ENCODE results near the gene RAP1GAP. TPM values are rescaled to one million over a fixed set of nuclear protein-coding genes. Genes with fewer than 3 reads are reported as not detected.

RAP1GAP gene
- polyA plus RNA-seq, 3 donors: 0.45 to 65.5 (median 6.9) TPM

GRCh38 chr1:21592086-21592865 lies 76.9 kb downstream of the RAP1GAP start:
- WGBS, 3 donors: 74 to 86% (median 79%) methylated on average over 12 of the region's 12 CpGs

DNA sequence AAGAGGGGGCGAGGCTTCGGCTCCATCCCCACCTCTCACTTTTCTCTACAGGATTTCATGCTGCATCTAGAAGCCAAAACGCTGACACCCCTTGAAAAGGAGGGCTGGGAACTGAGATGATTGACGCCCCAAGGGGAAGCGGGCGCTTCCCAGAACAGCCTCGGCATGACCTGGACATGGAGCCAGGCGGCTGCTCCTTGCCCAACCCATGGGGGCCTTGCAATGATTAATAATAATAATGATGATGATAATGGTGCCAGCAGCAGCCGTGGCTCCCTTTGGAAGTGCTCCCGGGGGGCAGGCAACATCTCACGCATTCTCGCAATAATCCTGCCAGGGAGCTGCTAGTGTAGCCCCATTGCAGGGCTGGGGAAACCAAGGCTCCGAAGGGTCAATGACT lies 78.2 kb downstream of the RAP1GAP start:
- 40 to 49% (median 40%) methylated on average over 13 of the region's 13 CpGs for WGBS, 3 donors
- no peak overlapping the region for H3K27ac ChIP-seq (ENCODE audit: low read depth, low read length)

More at GRCh38 chr1:21592086-21592865, 76.9 kb downstream of the RAP1GAP start:
- no peak overlapping the region for H3K27ac ChIP-seq (ENCODE audit: low read depth, low read length)

- WGBS, 3 donors: 25 to 33% (median 30%) methylated on average over 18 to 23 of the region's 23 CpGs
- no peak overlapping the region for H3K27ac ChIP-seq (ENCODE audit: low read depth, low read length)
Measured at GRCh38 chr1:21590126-21590880, 78.9 kb downstream of the RAP1GAP start.

GRCh38 chr1:21589618-21590017 lies 79.5 kb downstream of the RAP1GAP start:
- 88 to 94% (median 88%) methylated on average over 5 of the region's 5 CpGs for WGBS, 3 donors
- no peak overlapping the region for H3K27ac ChIP-seq (ENCODE audit: low read depth, low read length)

GRCh38 chr1:21587602-21587953 lies 81.6 kb downstream of the RAP1GAP start:
- H3K27ac ChIP-seq (ENCODE audit: low read depth, low read length): no peak overlapping the region
- WGBS, 3 donors: 75 to 94% (median 94%) methylated on average over 5 of the region's 5 CpGs

GRCh38 chr1:21586846-21587601 lies 82.1 kb downstream of the RAP1GAP start:
- H3K27ac ChIP-seq (ENCODE audit: low read depth, low read length): no peak overlapping the region
- WGBS, 3 donors: 28 to 39% (median 39%) methylated on average over 24 of the region's 24 CpGs

- no peak overlapping the region for H3K27ac ChIP-seq (ENCODE audit: low read depth, low read length)
Measured at GRCh38 chr1:21586222-21586621, 82.9 kb downstream of the RAP1GAP start.

GRCh38 chr1:21585037-21585436 lies 84.1 kb downstream of the RAP1GAP start:
- no peak overlapping the region for H3K27ac ChIP-seq (ENCODE audit: low read depth, low read length)
- WGBS, 3 donors: 61 to 79% (median 73%) methylated on average over 9 of the region's 9 CpGs

More at GRCh38 chr1:21586222-21586621, 82.9 kb downstream of the RAP1GAP start:
- WGBS, 3 donors: 57 to 69% (median 63%) methylated on average over 12 of the region's 12 CpGs

GRCh38 chr1:21584096-21584495 lies 85.1 kb downstream of the RAP1GAP start:
- WGBS, 3 donors: 51 to 70% (median 67%) methylated on average over 10 of the region's 10 CpGs
- no peak overlapping the region for H3K27ac ChIP-seq (ENCODE audit: low read depth, low read length)

DNA sequence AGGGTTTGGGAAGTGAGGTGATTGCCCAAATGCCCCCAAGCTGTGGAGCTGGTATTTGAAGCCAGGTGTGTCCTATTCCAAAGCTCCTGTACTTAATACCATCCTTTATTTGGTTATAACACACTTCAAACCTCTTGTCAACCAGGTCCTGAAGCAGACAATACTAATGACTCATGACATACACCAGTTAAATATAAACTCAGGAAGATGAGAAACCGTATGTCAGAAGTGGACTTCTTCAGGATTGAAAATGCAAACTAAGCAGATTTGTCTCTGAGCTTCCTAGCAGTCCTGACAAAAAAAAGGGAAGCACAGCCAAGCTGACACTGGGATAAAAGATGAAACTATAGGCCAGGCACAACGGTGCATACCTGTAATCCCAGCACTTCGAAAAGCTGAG lies 89.4 kb downstream of the RAP1GAP start:
- H3K27ac ChIP-seq (ENCODE audit: low read depth, low read length): no peak overlapping the region
- 53 to 63% (median 55%) methylated on average over 3 of the region's 3 CpGs for WGBS, 3 donors

DNA sequence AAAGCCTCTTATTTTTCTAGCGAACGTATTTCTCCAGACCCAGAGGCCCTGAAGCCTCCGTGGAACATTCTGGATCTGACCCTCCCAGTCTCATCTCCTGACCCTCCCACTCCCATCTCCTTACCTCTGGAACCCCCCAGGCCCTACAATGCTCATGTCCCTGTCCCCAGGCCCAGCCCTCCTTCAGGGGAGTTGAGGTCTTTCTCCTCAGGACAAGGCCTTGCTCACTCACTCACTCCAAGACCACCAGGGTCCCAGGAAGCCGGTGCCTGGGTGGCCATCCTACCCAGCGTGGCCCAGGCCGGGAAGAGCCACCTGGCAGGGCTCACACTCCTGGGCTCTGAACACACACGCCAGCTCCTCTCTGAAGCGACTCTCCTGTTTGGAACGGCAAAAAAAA lies 91.2 kb downstream of the RAP1GAP start:
- no peak overlapping the region for H3K27ac ChIP-seq (ENCODE audit: low read depth, low read length)
- WGBS, 3 donors: 82 to 89% (median 86%) methylated on average over 9 of the region's 9 CpGs

DNA sequence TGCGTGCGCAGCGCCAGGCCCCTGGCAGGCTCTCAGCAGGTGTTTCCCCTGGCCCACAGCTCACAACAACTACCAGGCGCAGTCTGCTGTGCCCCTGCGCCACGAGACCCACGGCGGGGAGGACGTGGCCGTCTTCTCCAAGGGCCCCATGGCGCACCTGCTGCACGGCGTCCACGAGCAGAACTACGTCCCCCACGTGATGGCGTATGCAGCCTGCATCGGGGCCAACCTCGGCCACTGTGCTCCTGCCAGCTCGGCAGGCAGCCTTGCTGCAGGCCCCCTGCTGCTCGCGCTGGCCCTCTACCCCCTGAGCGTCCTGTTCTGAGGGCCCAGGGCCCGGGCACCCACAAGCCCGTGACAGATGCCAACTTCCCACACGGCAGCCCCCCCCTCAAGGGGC lies 91.8 kb downstream of the RAP1GAP start:
- 89 to 90% (median 90%) methylated on average over 26 of the region's 26 CpGs for WGBS, 3 donors
- no peak overlapping the region for H3K27ac ChIP-seq (ENCODE audit: low read depth, low read length)

GRCh38 chr1:21576798-21577187 lies 92.4 kb downstream of the RAP1GAP start:
- 90 to 94% (median 92%) methylated on average over 5 of the region's 5 CpGs for WGBS, 3 donors
- H3K27ac ChIP-seq (ENCODE audit: low read depth, low read length): no peak overlapping the region

DNA sequence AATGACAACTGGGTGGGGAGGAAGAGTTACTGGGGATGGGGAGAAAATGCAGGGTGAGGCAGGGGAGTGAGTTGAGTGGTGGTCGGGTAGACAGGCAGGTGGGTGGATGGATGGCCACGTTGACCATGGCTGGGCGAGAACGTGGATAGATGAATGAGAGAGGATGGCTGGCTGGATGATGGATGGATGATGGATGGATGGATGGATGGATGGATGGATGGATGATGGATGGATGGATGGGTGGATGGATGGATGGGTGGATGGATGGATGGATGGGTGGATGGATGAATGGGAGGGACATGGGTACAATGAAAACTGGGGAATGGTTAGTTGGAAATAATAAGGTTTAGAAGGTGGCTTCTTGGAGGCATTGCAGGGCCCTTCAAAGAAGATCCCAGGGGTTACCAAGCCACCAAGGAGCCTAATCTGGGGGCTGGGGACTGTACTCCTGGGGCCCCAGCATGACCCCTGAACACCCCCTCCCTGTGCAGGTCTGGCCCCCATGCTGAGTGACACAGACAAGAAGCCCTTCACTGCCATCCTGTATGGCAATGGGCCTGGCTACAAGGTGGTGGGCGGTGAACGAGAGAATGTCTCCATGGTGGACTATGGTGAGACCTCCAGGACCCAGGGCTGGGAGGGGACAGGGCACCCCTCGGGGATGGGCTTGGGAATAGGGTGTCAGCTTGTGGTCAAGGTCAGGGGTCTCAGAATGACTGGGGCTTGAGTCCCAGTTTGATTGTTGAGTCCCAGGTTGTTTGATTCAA lies 92.9 kb downstream of the RAP1GAP start:
- WGBS, 3 donors: 84 to 97% (median 89%) methylated on average over 7 of the region's 7 CpGs
- no peak overlapping the region for H3K27ac ChIP-seq (ENCODE audit: low read depth, low read length)

- H3K27ac ChIP-seq (ENCODE audit: low read depth, low read length): no peak overlapping the region
- WGBS, 3 donors: 90 to 93% (median 93%) methylated on average over 18 of the region's 18 CpGs
Measured at GRCh38 chr1:21575351-21575942, 93.7 kb downstream of the RAP1GAP start.

DNA sequence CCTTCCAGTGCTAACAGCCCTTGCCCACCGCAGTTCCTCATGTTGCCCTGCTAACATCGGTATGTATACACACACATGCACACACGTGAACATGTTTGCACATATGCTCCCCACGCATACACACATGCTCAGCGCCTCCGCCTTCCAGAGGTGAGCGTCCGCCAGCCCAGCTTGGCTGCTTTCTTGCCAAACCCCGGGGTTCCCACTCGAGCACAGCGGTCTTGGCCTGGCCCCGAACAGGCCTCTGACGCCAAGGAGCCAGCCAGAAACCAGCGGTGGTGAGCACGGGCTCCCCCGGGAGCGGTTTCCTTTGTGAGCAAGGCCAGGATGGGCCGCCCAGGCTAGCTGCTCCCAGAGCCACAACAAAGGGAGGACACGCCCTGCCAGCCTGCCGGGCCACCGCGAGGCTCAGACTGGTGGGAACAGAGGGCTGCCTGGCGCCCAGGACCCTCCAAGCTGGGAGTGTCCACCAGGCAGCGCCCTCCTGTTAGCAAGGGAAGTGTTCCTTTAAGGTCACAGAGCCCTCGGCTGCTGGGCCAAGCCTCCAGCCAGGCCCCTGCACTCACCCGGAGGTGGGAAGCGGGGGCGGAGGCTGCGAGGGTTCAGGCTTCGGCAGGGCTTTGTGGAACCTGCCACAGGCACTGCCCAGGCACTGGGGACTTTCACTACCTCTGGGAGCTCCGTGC lies 94.5 kb downstream of the RAP1GAP start:
- no peak overlapping the region for H3K27ac ChIP-seq (ENCODE audit: low read depth, low read length)
- 24 to 58% (median 28%) methylated on average over 31 of the region's 31 CpGs for WGBS, 3 donors

DNA sequence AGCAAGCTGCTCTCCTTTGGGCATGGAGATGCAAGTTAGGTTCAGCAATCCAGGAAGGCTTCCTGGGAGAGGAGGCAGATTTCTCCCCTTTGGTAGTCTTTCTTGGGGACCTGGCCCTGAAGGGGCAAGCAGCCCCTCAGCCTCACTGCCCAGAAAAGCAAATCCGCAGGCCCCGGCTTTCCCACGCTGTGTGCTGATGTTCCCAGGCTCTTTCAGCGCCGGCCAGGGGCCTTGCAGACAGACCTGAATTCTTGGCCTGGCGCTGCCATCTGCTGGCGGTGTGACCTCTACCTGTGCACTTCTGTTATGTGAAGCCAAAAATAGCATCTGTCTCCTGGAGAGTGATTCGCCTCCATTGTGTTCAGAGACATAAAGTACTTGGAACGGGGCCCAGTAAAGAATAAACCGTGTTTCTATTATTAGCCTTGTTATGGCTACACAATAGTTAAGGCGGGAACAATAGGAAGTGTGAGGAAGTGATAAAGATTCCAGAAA lies 95.1 kb downstream of the RAP1GAP start:
- 7 to 15% (median 11%) methylated on average over 11 of the region's 11 CpGs for WGBS, 3 donors

More for the DNA sequence above, 95.1 kb downstream of the RAP1GAP start:
- no peak overlapping the region for H3K27ac ChIP-seq (ENCODE audit: low read depth, low read length)
